GM03348 (cell line): Measurements from ENCODE around the gene SRP68.
"Not testable (repeated sequence)": the region's sequence is repeated elsewhere in the genome, so short reads cannot be mapped to it uniquely, and the experiment has no call there.

ENCODE experiments used
- DNase-seq: peaks from one replicate; pipeline ENCODE4 v3.0.0; 2012; ENCODE audit warnings: low spot score

Gene SRP68

GRCh38 chr17:76076765-76077583 is 4.7 kb upstream of the SRP68 start:
- no peak for DNase-seq

DNA sequence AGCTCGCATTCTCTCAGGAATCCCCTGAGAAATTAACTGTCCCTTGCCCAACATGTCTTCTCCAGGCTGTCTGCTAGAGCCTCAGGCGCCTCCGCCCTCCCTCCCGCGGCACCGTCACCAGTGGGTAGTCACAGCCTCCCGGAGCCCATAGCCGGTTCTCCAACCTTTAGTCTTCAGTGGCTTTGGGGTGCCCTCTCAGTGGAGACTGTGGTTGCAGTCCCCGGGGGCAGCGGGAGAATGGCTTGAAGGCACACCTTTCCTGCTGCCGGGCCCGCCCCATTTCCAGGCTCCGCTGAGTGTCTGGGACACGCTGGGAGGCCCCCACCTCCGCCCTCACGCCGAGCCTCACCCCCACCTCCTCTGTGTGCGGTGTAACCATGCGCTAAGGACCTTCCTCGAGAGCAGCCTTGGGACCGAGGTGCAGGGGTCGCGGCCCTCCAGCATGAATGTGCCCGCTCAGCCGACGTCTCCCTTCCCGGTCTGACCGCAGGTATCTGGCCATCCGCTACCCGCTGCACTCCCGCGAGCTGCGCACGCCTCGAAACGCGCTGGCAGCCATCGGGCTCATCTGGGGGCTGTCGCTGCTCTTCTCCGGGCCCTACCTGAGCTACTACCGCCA is 3.9 kb upstream of the SRP68 start:
- DNase-seq: no peak

DNA sequence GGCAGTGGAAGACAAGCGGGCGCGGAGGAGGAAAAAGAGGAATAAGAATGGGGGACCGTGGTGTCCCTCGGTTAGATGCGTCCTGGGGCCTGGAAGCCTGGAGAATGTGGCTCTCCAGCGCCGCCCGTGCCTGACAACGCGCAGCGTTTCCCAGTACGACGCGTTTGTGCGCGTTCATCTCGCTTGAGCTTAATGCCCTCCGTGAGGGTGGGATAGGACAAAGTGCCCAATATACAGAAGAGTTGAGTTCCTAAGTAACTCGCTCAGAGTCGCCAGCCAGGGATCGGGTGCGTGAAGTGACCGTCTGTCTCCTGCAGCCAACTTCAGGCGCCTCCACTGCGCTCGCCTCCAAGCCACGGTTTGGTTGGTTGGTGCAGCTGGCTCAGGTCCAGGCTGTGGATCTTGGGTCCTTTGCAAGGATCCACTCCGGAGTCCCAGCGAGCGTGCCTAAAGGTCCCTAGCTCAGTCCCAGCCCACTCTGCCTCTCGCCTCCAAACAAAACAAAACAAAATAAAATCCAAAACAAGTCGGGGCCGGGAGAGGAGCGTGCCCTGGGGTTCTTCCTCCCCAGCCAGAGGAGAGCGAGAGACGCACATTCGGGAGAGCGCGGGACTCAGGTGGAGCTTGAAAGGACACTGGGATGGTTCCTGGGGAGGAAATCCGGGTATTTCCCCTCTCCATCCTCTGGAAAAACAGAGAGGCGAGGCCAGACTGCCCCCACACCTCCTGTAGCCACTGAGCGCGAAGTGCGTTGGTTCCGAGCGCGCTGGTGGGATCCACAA is 3.2 kb upstream of the SRP68 start:
- DNase-seq: no peak

DNA sequence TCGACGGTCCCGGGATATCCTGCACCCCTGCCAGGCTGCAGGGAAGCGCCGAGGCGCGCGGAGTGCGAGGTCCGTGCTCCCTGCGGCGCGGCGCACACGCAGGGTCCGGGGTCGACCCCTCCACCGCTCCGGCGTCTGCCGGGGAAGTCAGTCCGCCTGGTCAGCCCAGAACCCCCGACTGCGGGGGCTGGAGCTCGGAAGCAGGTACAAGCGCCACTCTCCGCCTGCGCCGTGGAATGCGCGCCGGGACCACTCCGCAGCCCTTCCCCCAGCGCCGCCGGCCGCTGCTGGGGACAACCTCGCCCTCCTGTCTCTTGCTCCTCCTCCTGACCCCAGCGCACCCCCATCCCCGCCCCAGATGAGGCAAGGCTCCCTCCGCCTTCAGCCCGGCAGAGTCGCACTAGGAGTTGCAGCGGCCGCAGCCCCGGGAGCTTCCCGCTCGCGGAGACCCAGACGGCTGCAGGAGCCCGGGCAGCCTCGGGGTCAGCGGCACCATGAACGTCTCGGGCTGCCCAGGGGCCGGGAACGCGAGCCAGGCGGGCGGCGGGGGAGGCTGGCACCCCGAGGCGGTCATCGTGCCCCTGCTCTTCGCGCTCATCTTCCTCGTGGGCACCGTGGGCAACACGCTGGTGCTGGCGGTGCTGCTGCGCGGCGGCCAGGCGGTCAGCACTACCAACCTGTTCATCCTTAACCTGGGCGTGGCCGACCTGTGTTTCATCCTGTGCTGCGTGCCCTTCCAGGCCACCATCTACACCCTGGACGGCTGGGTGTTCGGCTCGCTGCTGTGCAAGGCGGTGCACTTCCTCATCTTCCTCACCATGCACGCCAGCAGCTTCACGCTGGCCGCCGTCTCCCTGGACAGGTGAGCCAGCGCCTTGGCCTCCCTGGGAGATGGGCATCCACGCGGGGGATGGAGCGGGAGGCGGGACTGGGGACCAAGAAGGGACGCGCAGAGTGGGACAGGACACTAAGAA is 2.4 kb upstream of the SRP68 start, which contains the start of gene GALR2:
Gene GALR2, plus strand, starts transcription at position 392 of the 974 bp plus-strand sequence. Its CDS starts 103 bp downstream, at position 495.
- DNase-seq: no peak

DNA sequence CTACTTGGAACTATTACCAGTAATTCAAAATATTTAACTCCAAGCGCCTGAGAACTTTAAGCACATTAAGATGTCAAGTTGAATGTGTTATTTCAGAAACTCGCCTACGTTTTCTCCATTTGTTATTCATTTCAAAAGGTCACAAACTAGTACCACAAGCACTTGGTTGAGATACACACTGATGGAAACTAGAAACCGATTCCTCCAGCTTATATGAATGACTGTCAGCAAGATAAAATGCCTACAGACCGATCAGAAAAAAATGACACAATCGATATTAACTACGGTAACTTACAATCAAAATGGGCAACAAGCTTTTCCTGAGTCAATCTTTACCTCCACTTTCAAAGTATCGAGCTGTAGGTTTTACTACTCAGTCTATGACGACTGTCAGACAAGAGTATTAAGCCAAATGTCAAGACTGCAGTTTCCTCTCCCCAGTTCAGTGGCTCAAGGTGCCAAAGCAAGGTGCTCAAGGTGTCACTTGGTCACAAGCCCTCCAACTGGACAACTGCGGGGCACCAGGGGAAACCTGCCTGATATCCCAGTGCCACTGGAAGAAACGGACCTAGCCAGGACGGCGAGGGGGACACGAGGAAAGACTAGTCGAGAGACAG is 678 bp downstream of the SRP68 start:
- DNase-seq: no peak

GRCh38 chr17:76065775-76066174 is 6.5 kb downstream of the SRP68 start:
- no peak for DNase-seq

- no peak for DNase-seq
Observed at GRCh38 chr17:76063875-76064546, 8.3 kb downstream of the SRP68 start.

DNA sequence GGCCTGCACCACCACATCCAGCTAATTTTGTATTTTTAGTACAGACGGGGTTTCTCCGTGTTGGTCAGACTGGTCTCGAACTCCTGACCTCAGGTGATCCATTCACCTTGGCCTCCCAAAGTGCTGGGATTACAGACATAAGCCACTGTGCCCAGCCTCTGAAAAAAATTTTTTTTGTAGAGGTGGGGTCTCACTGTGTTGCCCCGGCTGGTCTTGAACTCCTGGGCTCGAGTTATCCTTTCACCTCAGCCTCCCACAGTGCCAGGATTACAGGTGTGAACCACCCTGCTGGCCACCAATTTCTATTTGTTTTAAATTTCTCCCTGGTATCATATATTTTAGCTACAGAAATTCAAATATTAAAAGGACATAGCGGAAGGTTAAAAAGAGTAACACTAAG is 14.1 kb downstream of the SRP68 start:
- not testable (repeated sequence) for DNase-seq

- DNase-seq: no peak
Observed at GRCh38 chr17:76056882-76057281, 15.4 kb downstream of the SRP68 start.

DNA sequence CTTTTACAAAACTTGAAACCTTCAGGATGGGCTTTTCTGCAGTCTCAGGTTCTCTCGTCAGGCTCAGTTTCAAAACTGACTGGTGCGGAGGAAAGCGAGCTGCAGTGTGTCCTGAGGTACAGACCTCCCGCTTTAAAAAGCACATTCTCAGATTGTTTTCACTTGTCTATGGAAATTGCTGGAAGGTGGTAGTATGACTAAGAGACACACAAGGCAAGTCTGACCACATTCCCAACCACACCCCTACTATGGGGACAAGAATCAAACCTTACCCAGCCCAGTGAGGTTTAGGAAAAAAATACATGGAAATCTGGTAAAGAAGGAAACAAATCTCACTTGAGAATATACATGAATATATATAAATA is 18.2 kb downstream of the SRP68 start:
- no peak for DNase-seq

GRCh38 chr17:76053246-76054111 is 18.8 kb downstream of the SRP68 start:
- peak; percentile 35 for DNase-seq

GRCh38 chr17:76051561-76051960 is 20.8 kb downstream of the SRP68 start:
- DNase-seq: no peak

GRCh38 chr17:76050538-76051467 is 21.5 kb downstream of the SRP68 start:
- DNase-seq: no peak

DNA sequence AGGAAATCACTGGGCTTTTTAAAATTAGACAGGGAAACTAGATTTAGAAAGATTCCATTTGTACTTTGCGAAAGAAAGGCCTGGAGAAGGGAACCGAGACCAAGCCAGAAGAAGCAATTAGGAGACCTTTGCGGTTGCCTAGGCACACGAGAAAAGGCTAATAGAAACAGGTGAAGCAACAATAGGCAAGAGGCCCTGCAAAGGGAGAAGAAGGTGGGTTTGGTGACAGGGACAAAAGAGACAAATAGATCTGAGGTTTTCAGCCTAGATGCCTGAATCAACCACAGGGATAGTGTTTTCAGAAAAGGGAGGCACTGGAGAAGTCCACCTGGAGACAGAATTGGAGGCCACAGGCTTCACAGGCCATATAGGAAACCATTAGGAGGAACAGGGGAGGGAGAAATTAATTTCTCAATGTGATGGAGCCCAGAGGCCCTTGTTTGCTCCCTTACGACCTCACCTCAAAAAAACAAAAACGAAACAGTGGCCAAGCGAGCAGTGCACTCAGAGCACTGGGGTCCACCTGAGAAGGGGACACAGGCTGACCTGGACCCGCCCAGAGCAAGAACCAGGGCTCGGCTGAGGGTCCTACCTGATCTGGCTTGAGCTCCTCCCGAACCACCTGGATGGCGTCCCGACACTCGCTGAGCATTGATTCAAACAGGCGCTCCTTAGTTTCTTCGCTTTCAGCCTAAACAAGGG is 22.3 kb downstream of the SRP68 start:
- DNase-seq: no peak

DNA sequence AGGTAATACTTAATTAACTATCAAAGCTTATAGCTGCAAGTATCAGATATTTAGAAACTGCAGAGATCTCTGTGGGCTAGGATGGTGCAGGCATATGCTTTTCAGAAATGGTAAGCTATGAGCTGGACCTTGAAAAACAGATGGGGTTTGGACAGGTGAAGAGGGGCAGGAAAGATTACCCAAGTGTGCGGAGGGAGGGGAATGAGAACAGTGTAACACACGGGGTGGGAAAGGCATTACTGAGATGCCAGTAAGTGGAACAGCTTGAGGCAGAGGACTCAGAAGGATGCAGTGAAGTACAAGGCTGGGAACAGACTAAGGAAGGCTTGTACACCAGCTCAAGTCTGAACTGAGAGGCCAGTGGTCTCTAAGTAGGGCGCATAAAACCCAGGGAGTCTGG is 23.1 kb downstream of the SRP68 start:
- DNase-seq: no peak

DNA sequence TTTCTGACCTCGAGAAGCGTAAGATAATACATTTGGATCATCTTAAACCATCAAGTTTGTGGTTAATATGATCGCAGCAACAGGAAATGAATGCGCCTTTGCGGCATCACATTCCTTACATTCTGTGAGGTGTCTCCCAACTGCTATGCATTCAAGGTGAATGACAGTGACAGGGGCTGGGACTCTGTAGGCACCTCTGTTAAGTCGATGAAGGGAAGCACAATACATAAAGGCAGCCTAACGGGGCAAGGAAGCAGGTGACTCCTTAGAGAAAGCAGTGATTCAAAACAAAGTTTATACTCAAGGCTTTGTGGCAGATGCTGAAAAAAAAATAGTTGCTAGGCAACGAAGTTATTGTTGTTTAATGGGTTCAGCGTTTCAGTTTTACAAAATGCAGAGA is 23.6 kb downstream of the SRP68 start:
- no peak for DNase-seq

DNA sequence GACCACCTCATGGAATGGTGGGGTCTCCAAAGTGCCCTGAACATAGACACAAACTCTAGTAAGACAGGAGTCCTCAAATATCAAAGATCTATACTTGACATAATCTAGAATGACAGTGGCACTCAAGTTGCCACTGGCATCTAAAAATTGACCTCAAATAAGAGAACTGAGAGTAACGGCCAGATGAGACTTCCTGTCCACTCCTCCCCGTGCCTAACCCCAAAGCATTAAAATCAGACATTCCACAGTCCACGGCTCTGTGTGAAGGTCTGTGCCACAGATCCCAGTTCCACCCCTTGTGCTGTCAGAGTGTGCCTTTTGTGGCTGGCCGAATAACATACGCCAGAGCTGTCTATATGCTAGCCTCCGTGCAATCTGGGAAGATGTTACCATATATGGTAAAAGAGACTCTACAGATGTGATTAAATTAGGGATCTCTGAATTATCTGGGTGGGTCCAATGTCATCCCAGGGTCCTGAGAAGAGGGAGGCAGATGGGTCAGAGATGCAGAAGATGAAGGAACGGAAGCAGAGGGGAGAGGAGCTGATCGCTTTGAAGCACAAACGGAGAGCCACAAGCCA is 24.2 kb downstream of the SRP68 start:
- no peak for DNase-seq

DNA sequence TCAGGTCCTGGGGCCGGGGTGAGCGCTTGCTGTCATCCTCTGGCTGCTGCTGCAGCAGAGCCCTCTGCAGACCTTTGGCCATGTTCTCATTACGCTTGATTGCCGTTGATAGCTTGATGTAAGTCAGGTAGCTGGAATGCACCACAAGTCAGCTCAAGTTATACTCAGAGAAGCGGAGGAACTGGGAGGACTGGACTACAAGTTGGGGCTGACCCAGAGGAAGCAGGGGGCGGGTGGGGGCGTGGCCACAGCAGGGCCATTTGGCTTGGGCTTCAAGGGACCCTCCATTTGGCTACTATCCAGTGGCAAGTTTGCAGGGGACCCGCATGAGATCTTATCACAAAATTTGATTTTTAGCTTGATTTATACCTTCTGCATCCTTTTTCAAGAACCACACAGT is 26.3 kb downstream of the SRP68 start:
- DNase-seq: no peak
